ENCODE results near the gene CTRL.
A peak's percentile ranks its signal among the peaks of the same experiment; 100 is the strongest.

Gene CTRL

DNA sequence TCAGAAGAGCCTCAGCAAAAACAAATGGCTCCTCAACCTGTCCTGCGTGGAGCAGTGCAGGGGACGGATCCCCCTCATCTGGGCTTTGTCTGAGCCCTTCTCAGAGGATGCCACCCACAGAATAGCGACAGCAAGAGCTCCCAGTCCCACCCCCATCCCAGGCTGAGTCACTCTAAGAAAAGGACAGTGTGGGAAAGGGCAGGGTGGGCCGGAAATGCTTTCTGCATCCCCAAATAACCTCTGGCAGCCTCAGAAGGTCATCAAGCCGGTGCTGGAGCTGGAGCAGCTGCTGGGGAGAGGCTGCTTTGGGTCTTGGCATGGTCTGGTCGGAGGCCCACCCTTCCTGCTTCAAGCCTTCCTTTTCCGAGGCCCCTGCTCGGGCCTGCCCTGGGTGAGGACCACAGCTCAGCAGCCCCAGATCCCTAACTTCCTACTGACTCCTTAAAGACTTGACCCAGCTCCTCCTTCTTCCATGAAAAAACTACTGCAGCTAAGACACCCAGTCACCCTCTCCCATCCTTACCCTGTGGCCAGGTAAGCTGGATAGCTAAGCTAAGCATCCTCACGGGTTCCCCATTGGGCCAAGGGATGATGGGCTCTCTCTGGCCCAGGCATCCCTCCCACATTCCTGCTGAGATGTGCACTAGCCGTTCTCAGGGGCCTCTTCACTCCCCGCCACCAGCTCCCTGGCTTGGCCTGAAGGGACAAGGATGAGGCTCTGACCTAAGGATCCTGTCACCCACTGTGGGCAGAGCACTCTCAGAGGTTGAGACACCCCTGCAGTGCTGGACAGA, 28.1 kb upstream of the CTRL start:
- ATAC-seq = peak; percentile 18; the same call in 2 of the 3 replicates
- TF ChIP-seq RARB (CRISPR knock-in tag; IDR thresholded peaks at IDR 0.05) = no peak
- no peak for TF ChIP-seq TCF4 (CRISPR knock-in tag; IDR thresholded peaks at IDR 0.05; ENCODE audit: borderline replicate concordance)
- TF ChIP-seq ZNF565 (CRISPR knock-in tag; conservative IDR thresholded peaks at IDR 0.05; ENCODE audit: low read depth) = no peak
- TF ChIP-seq OSR1 (CRISPR knock-in tag; IDR thresholded peaks at IDR 0.05) = no peak
- TF ChIP-seq, protein P1, sequence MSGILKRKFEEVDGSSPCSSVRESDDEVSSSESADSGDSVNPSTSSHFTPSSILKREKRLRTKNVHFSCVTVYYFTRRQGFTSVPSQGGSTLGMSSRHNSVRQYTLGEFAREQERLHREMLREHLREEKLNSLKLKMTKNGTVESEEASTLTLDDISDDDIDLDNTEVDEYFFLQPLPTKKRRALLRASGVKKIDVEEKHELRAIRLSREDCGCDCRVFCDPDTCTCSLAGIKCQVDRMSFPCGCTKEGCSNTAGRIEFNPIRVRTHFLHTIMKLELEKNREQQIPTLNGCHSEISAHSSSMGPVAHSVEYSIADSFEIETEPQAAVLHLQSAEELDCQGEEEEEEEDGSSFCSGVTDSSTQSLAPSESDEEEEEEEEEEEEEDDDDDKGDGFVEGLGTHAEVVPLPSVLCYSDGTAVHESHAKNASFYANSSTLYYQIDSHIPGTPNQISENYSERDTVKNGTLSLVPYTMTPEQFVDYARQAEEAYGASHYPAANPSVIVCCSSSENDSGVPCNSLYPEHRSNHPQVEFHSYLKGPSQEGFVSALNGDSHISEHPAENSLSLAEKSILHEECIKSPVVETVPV (CRISPR knock-in tag; IDR thresholded peaks at IDR 0.05) = no peak
- TF ChIP-seq ZFP3 (CRISPR knock-in tag; IDR thresholded peaks at IDR 0.05) = no peak
- TF ChIP-seq, protein P2, sequence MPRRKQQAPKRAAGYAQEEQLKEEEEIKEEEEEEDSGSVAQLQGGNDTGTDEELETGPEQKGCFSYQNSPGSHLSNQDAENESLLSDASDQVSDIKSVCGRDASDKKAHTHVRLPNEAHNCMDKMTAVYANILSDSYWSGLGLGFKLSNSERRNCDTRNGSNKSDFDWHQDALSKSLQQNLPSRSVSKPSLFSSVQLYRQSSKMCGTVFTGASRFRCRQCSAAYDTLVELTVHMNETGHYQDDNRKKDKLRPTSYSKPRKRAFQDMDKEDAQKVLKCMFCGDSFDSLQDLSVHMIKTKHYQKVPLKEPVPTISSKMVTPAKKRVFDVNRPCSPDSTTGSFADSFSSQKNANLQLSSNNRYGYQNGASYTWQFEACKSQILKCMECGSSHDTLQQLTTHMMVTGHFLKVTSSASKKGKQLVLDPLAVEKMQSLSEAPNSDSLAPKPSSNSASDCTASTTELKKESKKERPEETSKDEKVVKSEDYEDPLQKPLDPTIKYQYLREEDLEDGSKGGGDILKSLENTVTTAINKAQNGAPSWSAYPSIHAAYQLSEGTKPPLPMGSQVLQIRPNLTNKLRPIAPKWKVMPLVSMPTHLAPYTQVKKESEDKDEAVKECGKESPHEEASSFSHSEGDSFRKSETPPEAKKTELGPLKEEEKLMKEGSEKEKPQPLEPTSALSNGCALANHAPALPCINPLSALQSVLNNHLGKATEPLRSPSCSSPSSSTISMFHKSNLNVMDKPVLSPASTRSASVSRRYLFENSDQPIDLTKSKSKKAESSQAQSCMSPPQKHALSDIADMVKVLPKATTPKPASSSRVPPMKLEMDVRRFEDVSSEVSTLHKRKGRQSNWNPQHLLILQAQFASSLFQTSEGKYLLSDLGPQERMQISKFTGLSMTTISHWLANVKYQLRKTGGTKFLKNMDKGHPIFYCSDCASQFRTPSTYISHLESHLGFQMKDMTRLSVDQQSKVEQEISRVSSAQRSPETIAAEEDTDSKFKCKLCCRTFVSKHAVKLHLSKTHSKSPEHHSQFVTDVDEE (CRISPR knock-in tag; IDR thresholded peaks at IDR 0.05) = no peak
- TF ChIP-seq PPARA (CRISPR knock-in tag; IDR thresholded peaks at IDR 0.05; ENCODE audit: borderline replicate concordance) = no peak

GRCh38 chr16:67957622-67958021, 26.0 kb upstream of the CTRL start:
- ATAC-seq = no peak

GRCh38 chr16:67954421-67955196, 22.9 kb upstream of the CTRL start:
- ATAC-seq = no peak
- TF ChIP-seq POU6F1 (CRISPR knock-in tag; IDR thresholded peaks at IDR 0.05; ENCODE audit: borderline replicate concordance, low read depth) (no peak), ZNF70 (CRISPR knock-in tag; IDR thresholded peaks at IDR 0.05) (no peak), CSDC2 (CRISPR knock-in tag; IDR thresholded peaks at IDR 0.05) (no peak), ZFP30 (CRISPR knock-in tag; IDR thresholded peaks at IDR 0.05) (no peak), ZNF8 (CRISPR knock-in tag; IDR thresholded peaks at IDR 0.05) (no peak), PPARA (CRISPR knock-in tag; IDR thresholded peaks at IDR 0.05; ENCODE audit: borderline replicate concordance) (no peak), TOX (CRISPR knock-in tag; IDR thresholded peaks at IDR 0.05; ENCODE audit: borderline replicate concordance) (no peak)

More at GRCh38 chr16:67957622-67958021, 26.0 kb upstream of the CTRL start:
- TF ChIP-seq PATZ1 (CRISPR knock-in tag; IDR thresholded peaks at IDR 0.05; ENCODE audit: borderline replicate concordance) = no peak
- TF ChIP-seq OSR1 (CRISPR knock-in tag; IDR thresholded peaks at IDR 0.05) = no peak
- TF ChIP-seq ZFP30 (CRISPR knock-in tag; IDR thresholded peaks at IDR 0.05) = no peak
- no peak for TF ChIP-seq BACH2 (CRISPR knock-in tag; IDR thresholded peaks at IDR 0.05; ENCODE audit: borderline replicate concordance)
- TF ChIP-seq POU6F1 (CRISPR knock-in tag; IDR thresholded peaks at IDR 0.05; ENCODE audit: borderline replicate concordance, low read depth) = no peak
- TF ChIP-seq, protein P1 (CRISPR knock-in tag; IDR thresholded peaks at IDR 0.05) = no peak
- TF ChIP-seq ZNF565 (CRISPR knock-in tag; conservative IDR thresholded peaks at IDR 0.05; ENCODE audit: low read depth) = no peak

Data from SK-N-SH treated with all-trans-retinoic acid at 6 μM for 48 hours (cell line).